ENCODE measurements around the gene PRPF38B.
A peak's percentile ranks its signal among the peaks of the same experiment; 100 is the strongest.
"Not testable (repeated sequence)": the region's sequence is repeated elsewhere in the genome, so short reads cannot be mapped to it uniquely, and the experiment has no call there.

Gene PRPF38B

GRCh38 chr1:108691942-108692723 is at the start of gene PRPF38B:
Gene PRPF38B (plus strand): TSS chr1:108692310. CDS start chr1:108692592, 282 bp downstream.
- peak; percentile 90 for DNase-seq

GRCh38 chr1:108643492-108644335 is 48.4 kb upstream of the PRPF38B start:
- peak; percentile 85 for DNase-seq

GRCh38 chr1:108644984-108645383 is 47.1 kb upstream of the PRPF38B start:
- DNase-seq: no peak

- no peak for DNase-seq
Measured at GRCh38 chr1:108645564-108646184, 46.4 kb upstream of the PRPF38B start.

GRCh38 chr1:108646265-108646647 is 45.9 kb upstream of the PRPF38B start:
- no peak for DNase-seq

GRCh38 chr1:108646648-108647269 is 45.4 kb upstream of the PRPF38B start:
- DNase-seq: no peak

GRCh38 chr1:108653431-108654105 is 38.5 kb upstream of the PRPF38B start:
- DNase-seq: no peak

GRCh38 chr1:108657356-108658080 is 34.6 kb upstream of the PRPF38B start:
- no peak for DNase-seq

- DNase-seq: no peak
Measured at GRCh38 chr1:108661030-108661609, 31.0 kb upstream of the PRPF38B start, which contains the start of gene HENMT1. Gene HENMT1 (minus strand): TSS chr1:108661093. CDS start chr1:108659884, 1,209 bp downstream.

GRCh38 chr1:108663074-108663473 is 29.0 kb upstream of the PRPF38B start:
- DNase-seq: peak; percentile 60

- DNase-seq: no peak
Measured at GRCh38 chr1:108664481-108664880, 27.6 kb upstream of the PRPF38B start.

GRCh38 chr1:108665067-108665466 is 27.0 kb upstream of the PRPF38B start:
- DNase-seq: no peak

- DNase-seq: no peak
Measured at GRCh38 chr1:108665771-108666170, 26.3 kb upstream of the PRPF38B start.

- not testable (repeated sequence) for DNase-seq
Measured at GRCh38 chr1:108667422-108667821, 24.7 kb upstream of the PRPF38B start.

- DNase-seq: no peak
Measured at GRCh38 chr1:108668777-108669176, 23.3 kb upstream of the PRPF38B start.

- DNase-seq: no peak
Measured at GRCh38 chr1:108669679-108670078, 22.4 kb upstream of the PRPF38B start.

GRCh38 chr1:108670131-108670773 is 21.9 kb upstream of the PRPF38B start:
- DNase-seq: no peak

GRCh38 chr1:108671143-108671542 is 21.0 kb upstream of the PRPF38B start:
- no peak for DNase-seq

- no peak for DNase-seq
Measured at GRCh38 chr1:108678706-108679105, 13.4 kb upstream of the PRPF38B start.

GRCh38 chr1:108679586-108680213 is 12.4 kb upstream of the PRPF38B start:
- no peak for DNase-seq
